SK-N-SH (cell line): ENCODE results near the gene GDPD3. TPM values are rescaled to one million over a fixed set of nuclear protein-coding genes. Genes with fewer than 3 reads are reported as not detected.

Experiments
- ELF1 ChIP-seq: IDR thresholded peaks from 2 replicates; pipeline ENCODE4 v1.4.0; 2012
- EZH2phosphoT487 ChIP-seq: fragments of 200-600 bp; sonication (generic); IDR thresholded peaks from 2 replicates; pipeline ENCODE4 v1.6.1; 2017; ENCODE audit warnings: low read depth, mixed run types, mild to moderate bottlenecking, antibody characterized with exemption, moderate library complexity, borderline replicate concordance
- FOSL2 ChIP-seq: IDR thresholded peaks from 2 replicates; pipeline ENCODE4 v1.4.0; 2012; ENCODE audit warnings: low read depth, mild to moderate bottlenecking, moderate library complexity, borderline replicate concordance
- FOXJ3 ChIP-seq: sonication (generic); formaldehyde crosslinking; IDR thresholded peaks from 2 replicates; pipeline ENCODE4 v1.5.1; 2020; ENCODE audit warnings: mild to moderate bottlenecking, missing genetic modification reagents
- GABPA ChIP-seq: IDR thresholded peaks from 2 replicates; pipeline ENCODE4 v1.4.0; 2012; ENCODE audit warnings: low read depth, mild to moderate bottlenecking
- GATA2 ChIP-seq: sonication (generic); formaldehyde crosslinking; IDR thresholded peaks from 2 replicates; pipeline ENCODE4 v1.5.0; 2020; ENCODE audit warnings: mild to moderate bottlenecking, missing genetic modification reagents
- JUND ChIP-seq: IDR thresholded peaks from 2 replicates; pipeline ENCODE4 v1.4.0; 2012
- MEF2A ChIP-seq: IDR thresholded peaks from 2 replicates; pipeline ENCODE4 v1.4.0; 2012; ENCODE audit warnings: low read depth, borderline replicate concordance
- MXI1 ChIP-seq: IDR thresholded peaks from 2 replicates; pipeline ENCODE4 v1.6.1; 2012; ENCODE audit warnings: mild to moderate bottlenecking, low read depth, low read length, improper control_type of control experiment
- RAD21 ChIP-seq: IDR thresholded peaks from 2 replicates; pipeline ENCODE4 v1.6.1; 2012; ENCODE audit warnings: mild to moderate bottlenecking, low read length
- TAF1 ChIP-seq: IDR thresholded peaks from 2 replicates; pipeline ENCODE4 v1.6.1; 2012; ENCODE audit warnings: low read depth, mild to moderate bottlenecking, low read length, moderate library complexity, borderline replicate concordance
- TCF12 ChIP-seq: IDR thresholded peaks from 2 replicates; pipeline ENCODE4 v1.4.0; 2012
- TEAD4 ChIP-seq: IDR thresholded peaks from 2 replicates; pipeline ENCODE4 v1.4.0; 2012; ENCODE audit warnings: mild to moderate bottlenecking, borderline replicate concordance; ENCODE audit not compliant: insufficient read depth
- USF1 ChIP-seq: IDR thresholded peaks from 2 replicates; pipeline ENCODE4 v1.4.0; 2012; ENCODE audit warnings: low read depth, borderline replicate concordance
- polyA plus RNA-seq, 3 experiments: library from polyadenylated mRNA; depleted of rRNA; stranded (reverse); fragments of >200 nt; gene quantifications; 2 replicates each; pipeline ENCODE4 v1.2.3, GENCODE V29; 2012
- TF ChIP-seq, protein P1 (sequence below): fragments of 200-600 bp; sonication (generic); IDR thresholded peaks from 2 replicates; pipeline ENCODE4 v1.6.1; 2017; ENCODE audit warnings: antibody characterized with exemption, mild to moderate bottlenecking, moderate library complexity
- TF ChIP-seq, protein P2 (sequence below): IDR thresholded peaks from 2 replicates; pipeline ENCODE4 v1.4.0; 2012; ENCODE audit warnings: low read depth, borderline replicate concordance
- TF ChIP-seq, protein P3 (sequence below): fragments of 150-350 bp; IDR thresholded peaks from 2 replicates; pipeline ENCODE4 v1.6.1; 2016; ENCODE audit warnings: mild to moderate bottlenecking, low read depth, low read length
- TF ChIP-seq, protein P4 (sequence below): IDR thresholded peaks from 2 replicates; pipeline ENCODE4; 2012

The GDPD3 gene
- polyA plus RNA-seq, 1 of the 3 experiments (the other 2 are of a cell fraction), result 2.3 TPM

DNA sequence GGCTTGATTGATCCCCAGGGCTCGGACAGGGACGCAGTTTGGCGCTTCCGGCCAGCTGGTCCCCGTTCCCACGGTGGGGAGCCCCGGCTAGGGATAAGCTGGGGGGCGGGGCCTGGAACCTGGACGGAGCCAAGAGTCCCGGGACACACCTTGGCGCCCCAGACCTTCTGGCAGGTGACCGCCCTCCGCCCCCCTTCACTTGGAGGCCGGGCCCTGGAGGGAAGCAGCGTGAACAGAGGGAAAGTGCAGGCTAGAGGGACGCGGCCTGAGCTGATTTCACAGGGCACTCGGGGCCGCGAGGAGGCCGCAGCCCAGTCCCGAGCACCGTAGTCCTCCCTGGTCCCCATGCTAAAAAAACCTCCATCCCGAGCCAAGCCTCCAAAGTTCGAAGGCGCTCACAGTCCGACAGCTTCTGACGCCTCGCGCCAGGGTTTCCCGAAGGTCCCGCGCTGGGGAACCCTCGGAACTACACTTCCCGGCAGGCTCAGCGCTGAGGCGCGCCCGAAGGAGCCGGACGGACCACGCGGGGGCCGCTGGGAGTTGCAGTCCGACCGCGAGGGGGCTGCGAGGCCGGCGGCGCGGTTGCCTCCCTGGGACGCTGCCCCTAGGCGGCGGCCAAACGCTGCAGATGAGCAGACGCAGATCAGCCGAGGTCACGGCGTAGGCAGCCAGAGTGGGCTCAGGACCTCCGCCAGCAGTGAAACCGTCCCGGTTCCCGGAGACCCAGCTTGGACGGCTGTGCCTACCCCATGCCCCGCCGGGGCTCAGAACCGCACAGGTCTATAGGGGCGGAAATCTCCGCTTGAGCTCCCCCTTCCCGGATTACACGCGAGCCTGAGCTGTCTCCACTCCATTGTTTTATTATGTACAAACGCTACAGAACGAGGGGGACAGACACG, 21.6 kb downstream of the GDPD3 start, which contains the start of gene TBX6 (continued):
- no peak for TF ChIP-seq USF1
- no peak for TF ChIP-seq TCF12
- no peak for TF ChIP-seq JUND
- peak; percentile 48; the same call in 1 of the 2 replicates for TF ChIP-seq GABPA
- TF ChIP-seq FOXJ3 (CRISPR knock-in tag), result no peak; the same call in 1 of the 2 replicates
- no peak for TF ChIP-seq FOSL2
- no peak for TF ChIP-seq GATA2 (CRISPR knock-in tag)
- TF ChIP-seq, protein P1, sequence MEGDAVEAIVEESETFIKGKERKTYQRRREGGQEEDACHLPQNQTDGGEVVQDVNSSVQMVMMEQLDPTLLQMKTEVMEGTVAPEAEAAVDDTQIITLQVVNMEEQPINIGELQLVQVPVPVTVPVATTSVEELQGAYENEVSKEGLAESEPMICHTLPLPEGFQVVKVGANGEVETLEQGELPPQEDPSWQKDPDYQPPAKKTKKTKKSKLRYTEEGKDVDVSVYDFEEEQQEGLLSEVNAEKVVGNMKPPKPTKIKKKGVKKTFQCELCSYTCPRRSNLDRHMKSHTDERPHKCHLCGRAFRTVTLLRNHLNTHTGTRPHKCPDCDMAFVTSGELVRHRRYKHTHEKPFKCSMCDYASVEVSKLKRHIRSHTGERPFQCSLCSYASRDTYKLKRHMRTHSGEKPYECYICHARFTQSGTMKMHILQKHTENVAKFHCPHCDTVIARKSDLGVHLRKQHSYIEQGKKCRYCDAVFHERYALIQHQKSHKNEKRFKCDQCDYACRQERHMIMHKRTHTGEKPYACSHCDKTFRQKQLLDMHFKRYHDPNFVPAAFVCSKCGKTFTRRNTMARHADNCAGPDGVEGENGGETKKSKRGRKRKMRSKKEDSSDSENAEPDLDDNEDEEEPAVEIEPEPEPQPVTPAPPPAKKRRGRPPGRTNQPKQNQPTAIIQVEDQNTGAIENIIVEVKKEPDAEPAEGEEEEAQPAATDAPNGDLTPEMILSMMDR, result peak; percentile 58
- TF ChIP-seq TAF1, result no peak; the same call in 1 of the 2 replicates
- TF ChIP-seq RAD21, result peak; percentile 78
- TF ChIP-seq, protein P2, sequence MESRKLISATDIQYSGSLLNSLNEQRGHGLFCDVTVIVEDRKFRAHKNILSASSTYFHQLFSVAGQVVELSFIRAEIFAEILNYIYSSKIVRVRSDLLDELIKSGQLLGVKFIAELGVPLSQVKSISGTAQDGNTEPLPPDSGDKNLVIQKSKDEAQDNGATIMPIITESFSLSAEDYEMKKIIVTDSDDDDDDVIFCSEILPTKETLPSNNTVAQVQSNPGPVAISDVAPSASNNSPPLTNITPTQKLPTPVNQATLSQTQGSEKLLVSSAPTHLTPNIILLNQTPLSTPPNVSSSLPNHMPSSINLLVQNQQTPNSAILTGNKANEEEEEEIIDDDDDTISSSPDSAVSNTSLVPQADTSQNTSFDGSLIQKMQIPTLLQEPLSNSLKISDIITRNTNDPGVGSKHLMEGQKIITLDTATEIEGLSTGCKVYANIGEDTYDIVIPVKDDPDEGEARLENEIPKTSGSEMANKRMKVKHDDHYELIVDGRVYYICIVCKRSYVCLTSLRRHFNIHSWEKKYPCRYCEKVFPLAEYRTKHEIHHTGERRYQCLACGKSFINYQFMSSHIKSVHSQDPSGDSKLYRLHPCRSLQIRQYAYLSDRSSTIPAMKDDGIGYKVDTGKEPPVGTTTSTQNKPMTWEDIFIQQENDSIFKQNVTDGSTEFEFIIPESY, result no peak
- no peak for TF ChIP-seq EZH2phosphoT487
- TF ChIP-seq, protein P3, sequence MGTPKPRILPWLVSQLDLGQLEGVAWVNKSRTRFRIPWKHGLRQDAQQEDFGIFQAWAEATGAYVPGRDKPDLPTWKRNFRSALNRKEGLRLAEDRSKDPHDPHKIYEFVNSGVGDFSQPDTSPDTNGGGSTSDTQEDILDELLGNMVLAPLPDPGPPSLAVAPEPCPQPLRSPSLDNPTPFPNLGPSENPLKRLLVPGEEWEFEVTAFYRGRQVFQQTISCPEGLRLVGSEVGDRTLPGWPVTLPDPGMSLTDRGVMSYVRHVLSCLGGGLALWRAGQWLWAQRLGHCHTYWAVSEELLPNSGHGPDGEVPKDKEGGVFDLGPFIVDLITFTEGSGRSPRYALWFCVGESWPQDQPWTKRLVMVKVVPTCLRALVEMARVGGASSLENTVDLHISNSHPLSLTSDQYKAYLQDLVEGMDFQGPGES, result no peak
- TF ChIP-seq, protein P4, sequence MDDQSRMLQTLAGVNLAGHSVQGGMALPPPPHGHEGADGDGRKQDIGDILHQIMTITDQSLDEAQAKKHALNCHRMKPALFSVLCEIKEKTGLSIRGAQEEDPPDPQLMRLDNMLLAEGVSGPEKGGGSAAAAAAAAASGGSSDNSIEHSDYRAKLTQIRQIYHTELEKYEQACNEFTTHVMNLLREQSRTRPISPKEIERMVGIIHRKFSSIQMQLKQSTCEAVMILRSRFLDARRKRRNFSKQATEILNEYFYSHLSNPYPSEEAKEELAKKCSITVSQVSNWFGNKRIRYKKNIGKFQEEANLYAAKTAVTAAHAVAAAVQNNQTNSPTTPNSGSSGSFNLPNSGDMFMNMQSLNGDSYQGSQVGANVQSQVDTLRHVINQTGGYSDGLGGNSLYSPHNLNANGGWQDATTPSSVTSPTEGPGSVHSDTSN, result no peak; the same call in 1 of the 2 replicates
- peak; percentile 46; the same call in 1 of the 2 replicates for TF ChIP-seq MXI1
- no peak for TF ChIP-seq TEAD4
- no peak for TF ChIP-seq MEF2A
- TF ChIP-seq ELF1, result peak; percentile 59
